Measurements from ENCODE around the gene MOB3B.

DNA sequence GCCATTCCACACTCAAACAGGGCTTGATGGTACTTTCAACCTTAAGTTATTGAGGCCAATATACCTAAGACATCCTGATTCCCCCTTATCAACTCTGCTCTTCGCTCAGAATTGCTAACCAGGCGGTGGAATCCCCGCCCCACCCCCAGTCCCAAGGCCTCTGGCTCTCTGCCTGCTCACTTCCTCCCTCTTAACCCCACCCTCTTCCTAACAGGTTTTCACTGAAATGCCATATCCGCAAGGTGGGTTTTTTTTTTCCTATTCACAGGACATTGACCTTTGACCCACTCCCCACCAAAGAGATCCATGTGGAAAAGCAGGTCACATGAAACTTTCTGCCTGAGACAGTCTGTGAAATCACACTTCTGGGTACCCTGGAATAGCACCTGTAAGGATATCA lies 72.2 kb downstream of the MOB3B start:
- TF ChIP-seq, protein P1, sequence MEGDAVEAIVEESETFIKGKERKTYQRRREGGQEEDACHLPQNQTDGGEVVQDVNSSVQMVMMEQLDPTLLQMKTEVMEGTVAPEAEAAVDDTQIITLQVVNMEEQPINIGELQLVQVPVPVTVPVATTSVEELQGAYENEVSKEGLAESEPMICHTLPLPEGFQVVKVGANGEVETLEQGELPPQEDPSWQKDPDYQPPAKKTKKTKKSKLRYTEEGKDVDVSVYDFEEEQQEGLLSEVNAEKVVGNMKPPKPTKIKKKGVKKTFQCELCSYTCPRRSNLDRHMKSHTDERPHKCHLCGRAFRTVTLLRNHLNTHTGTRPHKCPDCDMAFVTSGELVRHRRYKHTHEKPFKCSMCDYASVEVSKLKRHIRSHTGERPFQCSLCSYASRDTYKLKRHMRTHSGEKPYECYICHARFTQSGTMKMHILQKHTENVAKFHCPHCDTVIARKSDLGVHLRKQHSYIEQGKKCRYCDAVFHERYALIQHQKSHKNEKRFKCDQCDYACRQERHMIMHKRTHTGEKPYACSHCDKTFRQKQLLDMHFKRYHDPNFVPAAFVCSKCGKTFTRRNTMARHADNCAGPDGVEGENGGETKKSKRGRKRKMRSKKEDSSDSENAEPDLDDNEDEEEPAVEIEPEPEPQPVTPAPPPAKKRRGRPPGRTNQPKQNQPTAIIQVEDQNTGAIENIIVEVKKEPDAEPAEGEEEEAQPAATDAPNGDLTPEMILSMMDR (IDR thresholded peaks at IDR 0.05): no peak
- no peak for TF ChIP-seq POLR2A (IDR thresholded peaks at IDR 0.05)
